HG03571 (cell line): Measurements from ENCODE around the gene ABR.
"Not testable (repeated sequence)": the region's sequence is repeated elsewhere in the genome, so short reads cannot be mapped to it uniquely, and the experiment has no call there.

Experiments
- ATAC-seq: cut with Tn5 transposase; IDR thresholded peaks from one replicate; pipeline ENCODE4 v1.9.1; 2021; ENCODE audit not compliant: unreplicated experiment

ABR gene

DNA sequence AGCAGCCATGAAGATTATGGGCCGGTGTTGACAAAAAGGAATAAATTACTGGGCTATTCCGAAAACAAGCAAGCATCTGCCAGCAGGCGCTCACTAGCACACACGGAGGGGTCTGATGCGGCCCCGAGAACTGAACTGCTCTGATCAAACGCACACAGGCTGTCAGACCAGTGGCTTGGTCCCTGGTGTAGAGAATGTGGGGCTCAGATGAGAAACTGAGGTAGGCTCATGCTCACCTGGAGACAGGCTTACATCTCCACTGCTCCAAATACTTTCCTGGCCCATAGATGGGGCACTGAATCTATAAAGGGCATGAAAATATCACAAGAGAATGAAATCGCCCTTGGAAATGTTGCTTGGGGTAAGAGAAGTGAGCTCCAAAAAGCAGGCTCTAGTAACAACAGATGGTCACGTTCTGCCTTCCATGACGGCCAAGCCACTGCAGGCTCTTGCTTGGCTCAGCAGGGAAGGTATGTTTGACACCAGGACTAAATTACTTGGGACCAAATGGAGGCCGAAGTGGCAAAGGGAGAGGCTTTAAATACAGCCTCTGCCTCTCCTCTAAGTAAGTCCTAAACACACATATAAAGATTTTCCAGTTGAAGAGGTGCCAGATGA lies 5.4 kb downstream of the ABR start:
- ATAC-seq, result no peak

DNA sequence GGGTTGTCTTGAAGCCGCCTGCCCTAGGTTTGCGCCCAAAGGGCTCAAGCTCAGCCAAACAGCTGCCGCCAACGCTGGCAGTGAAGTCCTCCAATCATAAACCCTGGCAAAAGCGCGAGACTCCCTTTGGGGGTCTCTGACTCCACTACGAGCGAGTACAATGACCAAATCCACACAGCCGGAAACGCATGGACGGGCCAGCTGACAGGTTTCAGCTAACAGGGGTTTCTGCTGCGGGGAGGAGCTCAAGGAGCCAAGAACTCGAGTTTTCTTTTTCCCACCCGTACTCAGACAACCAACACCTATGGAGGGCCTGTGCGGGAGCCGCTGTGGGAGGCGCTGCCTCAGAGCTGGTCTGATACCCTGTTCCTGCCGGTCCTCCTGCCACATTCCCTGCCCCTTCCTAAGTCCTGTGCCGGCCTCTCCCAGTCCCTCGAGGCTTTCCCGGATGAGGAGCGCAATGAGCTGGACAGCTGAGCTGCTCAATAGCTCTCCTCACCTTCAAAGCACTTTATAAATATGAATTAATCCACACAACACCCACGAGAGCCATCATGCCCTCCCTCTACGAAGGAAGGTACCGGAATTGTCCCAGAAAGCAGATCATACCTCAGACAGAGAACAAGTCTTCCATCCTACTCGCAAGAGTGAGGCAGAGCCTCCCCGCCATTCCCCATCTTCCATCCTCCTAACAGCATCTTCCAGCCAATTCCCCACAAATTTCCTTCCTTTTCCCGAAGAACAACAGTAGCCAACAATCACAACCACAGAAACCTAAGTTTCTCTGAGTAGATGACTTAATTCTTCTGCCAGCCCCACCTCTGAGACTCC lies 6.1 kb downstream of the ABR start:
- ATAC-seq, result no peak

DNA sequence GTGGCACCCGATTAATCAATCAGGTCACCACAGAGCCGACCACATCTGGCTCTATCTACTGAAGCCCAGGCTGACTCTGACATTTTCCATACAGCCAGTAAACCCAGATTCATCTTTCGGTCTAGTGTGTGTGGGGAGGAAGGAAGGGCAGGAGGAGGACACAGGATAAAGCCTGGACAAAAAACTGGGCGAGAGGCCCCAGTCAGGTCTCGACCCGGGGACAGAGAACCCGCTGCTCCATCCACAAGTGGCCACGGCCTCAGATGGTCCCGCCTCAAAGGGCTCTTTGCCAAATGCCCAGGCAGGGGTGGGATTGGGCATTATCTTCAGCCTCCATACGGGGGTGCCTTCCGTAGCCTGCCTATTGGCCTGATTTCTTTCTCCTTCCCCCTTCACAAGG lies 7.8 kb downstream of the ABR start:
- ATAC-seq, result no peak

GRCh38 chr17:1170739-1171138 lies 9.0 kb downstream of the ABR start:
- ATAC-seq, result no peak

DNA sequence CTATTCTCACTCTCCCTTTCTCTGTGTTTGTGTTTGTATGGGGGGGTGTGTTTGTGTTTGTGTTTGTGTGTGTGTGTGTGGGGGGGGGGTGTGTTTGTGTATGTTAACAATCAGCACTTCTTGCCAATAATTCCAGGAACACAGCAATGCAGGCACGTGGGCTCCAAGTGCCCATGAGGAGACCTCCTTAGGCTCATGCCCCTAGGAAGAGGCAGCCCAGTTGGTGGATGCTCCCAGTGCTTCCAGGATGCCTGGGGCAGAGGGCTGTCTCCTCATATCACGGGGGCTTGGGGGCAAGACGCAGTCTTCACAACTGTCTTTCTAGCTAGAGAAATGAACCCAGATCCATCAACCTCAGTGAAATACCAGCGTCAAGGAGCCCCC lies 9.9 kb downstream of the ABR start:
- ATAC-seq, result no peak

GRCh38 chr17:1169221-1169928 lies 10.4 kb downstream of the ABR start:
- no peak for ATAC-seq

DNA sequence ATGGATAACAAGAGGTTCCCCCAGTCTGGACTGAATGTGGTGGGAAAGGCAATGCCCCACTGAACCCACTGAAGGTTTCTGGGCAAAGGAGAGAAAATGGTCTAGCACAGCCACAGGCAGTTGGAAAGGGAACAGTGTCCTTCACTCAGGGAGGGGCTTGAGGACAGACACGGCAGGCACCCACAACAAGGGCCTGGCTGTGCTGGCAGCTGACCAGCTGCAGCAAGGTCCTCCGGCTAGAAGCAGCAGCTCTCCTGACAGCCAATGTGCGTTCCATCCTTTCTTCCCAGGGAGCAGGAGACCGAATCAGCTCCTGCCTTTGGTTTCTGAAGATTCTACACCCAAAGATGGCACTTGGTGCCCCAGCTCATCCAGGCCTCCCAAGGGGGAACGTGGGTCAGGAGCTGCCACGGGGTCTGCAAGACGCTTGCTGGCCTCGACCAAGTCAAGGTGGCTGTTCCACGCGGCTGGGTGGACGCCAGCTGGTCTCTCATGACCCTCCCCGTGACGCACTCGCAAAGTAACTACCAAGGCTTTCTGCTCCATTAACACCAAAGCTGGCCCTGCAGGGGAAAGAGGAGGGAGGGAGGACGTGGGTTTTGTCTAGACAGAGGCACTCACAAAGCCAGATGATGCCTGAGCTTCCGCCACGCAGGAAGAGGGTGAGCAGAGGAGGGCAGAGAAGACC lies 11.1 kb downstream of the ABR start:
- no peak for ATAC-seq

DNA sequence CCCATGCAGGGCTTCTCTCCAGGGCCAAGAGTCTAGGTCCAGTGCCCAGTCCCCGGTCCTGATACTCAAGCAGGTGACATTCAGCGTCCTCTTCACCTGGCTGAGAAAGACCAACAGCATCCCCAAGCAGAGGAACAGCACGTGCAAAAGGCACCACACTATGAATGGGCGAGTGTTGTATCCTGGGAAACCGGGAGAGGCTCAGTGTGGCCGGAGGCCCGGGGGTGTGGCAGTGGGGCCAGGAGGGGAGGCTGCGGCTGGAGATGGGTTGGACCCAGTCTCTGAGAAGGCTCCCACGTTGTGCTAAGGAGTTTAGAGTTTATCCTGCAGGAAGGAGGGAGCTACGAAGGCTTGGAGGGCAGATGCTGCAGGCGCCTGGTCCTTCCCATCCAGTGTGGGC lies 13.5 kb downstream of the ABR start:
- ATAC-seq, result no peak

GRCh38 chr17:1165836-1166235 lies 13.9 kb downstream of the ABR start:
- ATAC-seq, result no peak

DNA sequence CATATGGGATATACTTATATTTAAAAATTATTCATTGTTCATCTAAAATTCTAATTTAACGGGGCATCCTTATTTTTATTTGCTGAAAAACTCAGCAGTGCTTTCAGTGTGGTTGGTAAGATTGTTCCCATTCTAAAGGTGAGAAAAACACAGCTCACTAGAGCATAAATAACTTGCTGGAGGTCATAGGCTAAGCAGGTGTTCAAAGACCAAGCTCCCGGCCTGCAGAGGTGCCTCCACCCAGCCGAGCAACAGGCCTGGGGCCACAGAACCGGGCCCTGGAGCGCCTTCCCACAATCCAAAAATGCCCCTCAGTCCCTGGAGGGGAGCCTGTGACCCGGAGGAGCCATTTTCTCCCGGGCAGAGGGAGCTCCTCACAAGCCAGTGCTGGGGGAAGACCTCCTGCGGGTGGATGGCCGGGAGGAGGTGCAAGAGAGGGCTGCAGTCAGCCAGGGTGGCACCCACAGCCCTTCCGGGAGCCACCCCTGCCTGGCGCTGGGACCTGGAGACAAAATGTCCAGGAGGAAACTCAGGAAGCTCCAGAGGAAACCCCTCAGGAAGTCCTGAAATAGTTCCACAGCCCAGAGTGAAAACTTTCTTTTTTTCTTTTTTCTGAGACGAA lies 14.7 kb downstream of the ABR start:
- no peak for ATAC-seq

- no peak for ATAC-seq
Observed at GRCh38 chr17:1162116-1162855, 17.5 kb downstream of the ABR start.

GRCh38 chr17:1160591-1161390 lies 19.0 kb downstream of the ABR start:
- no peak for ATAC-seq

DNA sequence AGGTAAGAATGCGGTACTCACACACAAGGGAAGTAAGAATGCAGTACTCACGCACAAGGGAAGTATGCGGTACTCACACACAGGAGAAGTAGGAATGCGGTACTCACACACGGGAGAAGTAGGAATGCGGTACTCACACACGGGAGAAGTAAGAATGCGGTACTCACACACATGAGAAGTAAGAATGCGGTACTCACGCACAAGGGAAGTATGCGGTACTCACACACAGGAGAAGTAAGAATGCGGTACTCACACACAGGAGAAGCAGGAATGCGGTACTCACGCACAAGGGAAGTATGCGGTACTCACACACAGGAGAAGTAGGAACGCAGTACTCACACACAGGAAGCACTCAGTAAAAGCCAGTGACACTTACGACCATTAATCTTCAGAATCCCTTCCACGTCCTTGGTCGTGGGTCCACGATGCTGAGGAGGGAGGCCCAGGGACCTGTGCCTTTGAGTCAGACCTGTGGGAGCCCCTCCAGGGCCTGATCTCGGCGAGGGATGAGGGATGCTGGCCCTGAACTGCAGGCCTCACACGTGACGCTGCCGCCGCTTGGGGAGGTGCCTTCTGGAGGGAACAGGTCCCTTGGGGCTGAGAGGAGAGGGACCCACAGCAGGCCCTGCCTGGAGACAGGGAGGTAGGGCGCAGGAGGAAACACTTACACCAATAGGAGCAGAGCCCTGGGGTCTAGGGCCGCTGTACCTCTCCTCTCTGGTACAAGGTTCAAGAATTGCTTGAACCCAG lies 20.2 kb downstream of the ABR start:
- no peak for ATAC-seq

- ATAC-seq, result no peak
Observed at GRCh38 chr17:1158879-1159278, 20.9 kb downstream of the ABR start.

- ATAC-seq, result no peak
Observed at GRCh38 chr17:1156864-1157263, 22.9 kb downstream of the ABR start.

DNA sequence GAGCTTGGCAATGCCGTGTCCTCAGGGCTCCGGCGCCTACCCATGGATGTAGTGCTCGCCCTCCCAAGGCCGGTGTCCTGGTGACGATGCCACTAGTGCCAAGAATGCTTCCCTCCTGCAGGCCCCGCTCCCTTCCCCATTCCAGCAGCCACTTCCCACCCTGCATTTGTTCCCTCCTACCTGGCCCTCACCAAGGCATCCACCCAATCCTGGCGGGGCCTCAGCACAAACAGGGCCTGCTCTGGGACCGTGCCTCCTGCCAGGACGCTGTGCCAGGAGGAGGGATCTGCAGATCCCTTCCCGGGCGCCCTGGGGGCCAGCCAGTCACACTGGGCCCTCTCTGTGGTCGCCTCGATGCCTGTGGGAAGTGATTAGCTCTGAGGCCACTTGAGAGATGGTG lies 25.1 kb downstream of the ABR start:
- no peak for ATAC-seq

GRCh38 chr17:1153795-1154546 lies 25.8 kb downstream of the ABR start:
- no peak for ATAC-seq

- not testable (repeated sequence) for ATAC-seq
Observed at GRCh38 chr17:1152582-1152981, 27.2 kb downstream of the ABR start.
